IMR-90 (cell line): ENCODE measurements around the gene TFDP2. TPM values are rescaled to one million over a fixed set of nuclear protein-coding genes. Genes with fewer than 3 reads are reported as not detected.

Experiments
- ATAC-seq: fragments of 200-7000 bp; cut with Tn5 transposase; 2 replicates; pipeline ENCODE4 v1.9.1; 2020; ENCODE audit warnings: low read depth, mild to moderate bottlenecking, moderate library complexity
- BruUV-seq: library from RNA; stranded (reverse); fragments of 400-500 nt; replicated peaks from 2 replicates; lab custom pipeline; 2021; lab: Mats Ljungman, UMichigan
- CTCF ChIA-PET: fragments of 300-600 bp; formaldehyde crosslinking; extraction: SDS; loops from one replicate; lab custom pipeline; 2021; ENCODE audit warnings: antibody characterized with exemption; lab: Yijun Ruan, JAX
- POLR2A ChIA-PET: fragments of 300-600 bp; sonication (Branson Sonifier 250); formaldehyde crosslinking; loops from one replicate; lab custom pipeline; 2022; ENCODE audit warnings: antibody characterized with exemption; ENCODE audit not compliant: unreplicated experiment; lab: Charles Lee
- DNase-seq: peaks from one replicate; pipeline ENCODE4 v3.0.0; 2013
- H2AFZ ChIP-seq: replicated peaks from 2 replicates; pipeline ENCODE3; 2013; ENCODE audit warnings: low read length, mild to moderate bottlenecking; ENCODE audit not compliant: poor library complexity
- H2AK5ac ChIP-seq: 2 replicates; pipeline ENCODE4 v1.6.1; 2013; ENCODE audit warnings: low read depth, low read length, inconsistent platforms
- H2AK9ac ChIP-seq: replicated peaks from 2 replicates; pipeline ENCODE3; 2013; ENCODE audit warnings: mild to moderate bottlenecking, low read depth, low read length, moderate library complexity; ENCODE audit not compliant: poor library complexity
- H2BK120ac ChIP-seq: 2 replicates; pipeline ENCODE4 v1.6.1; 2013; ENCODE audit warnings: low read depth, low read length, inconsistent platforms
- H2BK15ac ChIP-seq: 3 replicates; pipeline ENCODE4 v1.6.1; 2013; ENCODE audit warnings: low read depth, low read length, inconsistent platforms
- H2BK20ac ChIP-seq: 2 replicates; pipeline ENCODE4 v1.6.1; 2013; ENCODE audit warnings: low read depth, mild to moderate bottlenecking, inconsistent platforms, low read length, moderate library complexity
- H2BK5ac ChIP-seq: 2 replicates; pipeline ENCODE4 v1.6.1; 2013; ENCODE audit warnings: mild to moderate bottlenecking, low read depth, low read length, inconsistent platforms; ENCODE audit not compliant: poor library complexity, severe bottlenecking
- H3K14ac ChIP-seq: replicated peaks from 2 replicates; pipeline ENCODE4 v1.6.1; 2013; ENCODE audit warnings: low read depth, low read length, inconsistent platforms
- H3K18ac ChIP-seq: 2 replicates; pipeline ENCODE4 v1.6.1; 2013; ENCODE audit warnings: low read depth, low read length, control low read depth
- H3K23ac ChIP-seq: 2 replicates; pipeline ENCODE4 v1.6.1; 2013; ENCODE audit warnings: low read depth, low read length, inconsistent platforms
- H3K27ac ChIP-seq: 2 replicates; pipeline ENCODE4 v1.5.1; 2013; ENCODE audit warnings: mild to moderate bottlenecking, control low read depth, low read length; ENCODE audit not compliant: insufficient read depth
- H3K27me3 ChIP-seq: 2 replicates; pipeline ENCODE4 v1.6.1; 2013; ENCODE audit warnings: low read length; ENCODE audit not compliant: control insufficient read depth, insufficient read depth
- H3K36me3 ChIP-seq: 2 replicates; pipeline ENCODE4 v1.6.1; 2013; ENCODE audit warnings: low read length, mixed read lengths; ENCODE audit not compliant: control insufficient read depth, insufficient read depth
- H3K4ac ChIP-seq: 2 replicates; pipeline ENCODE4 v1.6.1; 2013; ENCODE audit warnings: low read depth, low read length, inconsistent platforms
- H3K4me1 ChIP-seq: 2 replicates; pipeline ENCODE4 v1.6.1; 2013; ENCODE audit warnings: low read length, mixed read lengths; ENCODE audit not compliant: control insufficient read depth, insufficient read depth
- H3K4me2 ChIP-seq: 2 replicates; pipeline ENCODE4 v1.6.1; 2013; ENCODE audit warnings: low read depth, mild to moderate bottlenecking, control low read depth, low read length, moderate library complexity
- H3K4me3 ChIP-seq: 2 replicates; pipeline ENCODE4 v1.5.1; 2013; ENCODE audit warnings: low read depth, mild to moderate bottlenecking, control low read depth, low read length, moderate library complexity; ENCODE audit not compliant: insufficient read depth
- H3K56ac ChIP-seq: 2 replicates; pipeline ENCODE4 v1.6.1; 2013; ENCODE audit warnings: low read length, inconsistent platforms; ENCODE audit not compliant: insufficient read depth; ENCODE audit errors: extremely low read depth
- H3K79me1 ChIP-seq, 2 experiments: 2 replicates each; pipeline ENCODE4 v1.6.1; 2013; ENCODE audit warnings: low read length in 2 of 2, inconsistent platforms in 1 of 2, low read depth in 1 of 2
- H3K9ac ChIP-seq: 2 replicates; pipeline ENCODE4 v1.6.1; 2013; ENCODE audit warnings: low read depth, low read length, control low read depth
- H3K9me1 ChIP-seq: 2 replicates; pipeline ENCODE4 v1.6.1; 2013; ENCODE audit warnings: low read length, inconsistent platforms; ENCODE audit not compliant: insufficient read depth
- H3K9me3 ChIP-seq: 2 replicates; pipeline ENCODE4 v1.6.1; 2013; ENCODE audit warnings: low read length; ENCODE audit not compliant: control insufficient read depth, insufficient read depth
- H4K20me1 ChIP-seq: 2 replicates; pipeline ENCODE4 v1.6.1; 2013; ENCODE audit warnings: low read length, inconsistent platforms; ENCODE audit not compliant: insufficient read depth
- H4K5ac ChIP-seq: 2 replicates; pipeline ENCODE4 v1.6.1; 2013; ENCODE audit warnings: mild to moderate bottlenecking, low read depth, low read length, control low read depth
- H4K8ac ChIP-seq, 2 experiments: 2 replicates each; pipeline ENCODE4 v1.6.1; 2013; ENCODE audit warnings: low read depth in 2 of 2, low read length in 2 of 2, control low read depth in 1 of 2, inconsistent platforms in 1 of 2
- H4K91ac ChIP-seq: 2 replicates; pipeline ENCODE4 v1.6.1; 2013; ENCODE audit warnings: low read depth, low read length, inconsistent platforms; ENCODE audit not compliant: insufficient read depth
- BHLHE40 ChIP-seq: fragments of 150-350 bp; IDR thresholded peaks from 2 replicates; pipeline ENCODE4 v1.6.1; 2016; ENCODE audit warnings: mild to moderate bottlenecking, low read depth, low read length
- CEBPB ChIP-seq: IDR thresholded peaks from 2 replicates; pipeline ENCODE4 v1.6.1; 2012; ENCODE audit warnings: low read depth, low read length, improper control_type of control experiment
- CHD1 ChIP-seq: IDR thresholded peaks from 2 replicates; pipeline ENCODE4 v1.6.1; 2012; ENCODE audit warnings: low read depth, low read length, improper control_type of control experiment
- FOS ChIP-seq: fragments of 150-350 bp; IDR thresholded peaks from 2 replicates; pipeline ENCODE4 v1.6.1; 2016; ENCODE audit warnings: low read depth, low read length
- NFE2L2 ChIP-seq: fragments of 150-350 bp; IDR thresholded peaks from 2 replicates; pipeline ENCODE4 v1.6.1; 2016; ENCODE audit warnings: low read depth, mild to moderate bottlenecking, low read length
- POLR2A ChIP-seq: IDR thresholded peaks from 2 replicates; pipeline ENCODE4 v1.6.1; 2012; ENCODE audit warnings: mild to moderate bottlenecking, low read depth, low read length
- RCOR1 ChIP-seq: IDR thresholded peaks from 2 replicates; pipeline ENCODE4 v1.6.1; 2012; ENCODE audit warnings: mild to moderate bottlenecking, low read length, improper control_type of control experiment; ENCODE audit not compliant: insufficient replicate concordance
- RFX5 ChIP-seq: IDR thresholded peaks from 2 replicates; pipeline ENCODE4 v1.8.0; 2012; ENCODE audit warnings: low read depth, mild to moderate bottlenecking, low read length, moderate library complexity
- SMC3 ChIP-seq: fragments of 150-350 bp; IDR thresholded peaks from 2 replicates; pipeline ENCODE4 v1.6.1; 2016; ENCODE audit warnings: low read depth, mild to moderate bottlenecking, antibody characterized with exemption, low read length, moderate library complexity
- WGBS, 2 experiments: methylation state at CpG; one replicate each; pipeline versions ENCODE4 v1.1.5 to v1.1.7; 2013; ENCODE audit warnings: missing lambda C conversion rate in 2 of 2; ENCODE audit not compliant: insufficient read length in 1 of 2; ENCODE audit errors: extremely low coverage in 2 of 2; 5-methylcytosine and 5-hydroxymethylcytosine counted together
- dilution Hi-C: fragments of 300-500 bp; cut with HindIII; formaldehyde crosslinking; loops from one replicate; pipeline ENCODE4 v1.14.3; 2018; ENCODE audit warnings: low sequenced_read_pairs; ENCODE audit not compliant: unreplicated experiment
- in situ Hi-C: fragments of 300-500 bp; cut with MboI; formaldehyde crosslinking; loops from 3 replicates; pipeline ENCODE4 v1.14.3; 2019; ENCODE audit warnings: low sequenced_read_pairs, inconsistent platforms, mixed read lengths
- intact Hi-C: fragments of 100-400 bp; cut with micrococcal nuclease; formaldehyde crosslinking; loops from 2 replicates; pipeline ENCODE4 v1.10.0; 2022
- polyA plus RNA-seq, 3 experiments: library from polyadenylated mRNA; depleted of rRNA; stranded (reverse); fragments of >200 nt; gene quantifications; 2 replicates each; pipeline ENCODE4 v1.2.3, GENCODE V29; 2012; ENCODE audit warnings: low replicate concordance in 1 of 3
- total RNA-seq: library from RNA; depleted of rRNA; stranded (reverse); fragments of >200 nt; gene quantifications from 2 replicates; pipeline ENCODE4 v1.2.3, GENCODE V29; 2012
- TF ChIP-seq, protein P1 (sequence below): fragments of 150-350 bp; IDR thresholded peaks from 2 replicates; pipeline ENCODE4 v1.6.1; 2017; ENCODE audit warnings: mild to moderate bottlenecking, antibody characterized with exemption, low read length, low read depth
- TF ChIP-seq, protein P2 (sequence below): conservative IDR thresholded peaks from 2 replicates; pipeline ENCODE4 v1.5.1; 2012; ENCODE audit warnings: mild to moderate bottlenecking, low read depth, low read length, improper control_type of control experiment

Gene TFDP2
- total and polyA plus RNA-seq, 2 of the 4 experiments (the other 2 are of a cell fraction): 10.7 to 23.7 TPM

DNA sequence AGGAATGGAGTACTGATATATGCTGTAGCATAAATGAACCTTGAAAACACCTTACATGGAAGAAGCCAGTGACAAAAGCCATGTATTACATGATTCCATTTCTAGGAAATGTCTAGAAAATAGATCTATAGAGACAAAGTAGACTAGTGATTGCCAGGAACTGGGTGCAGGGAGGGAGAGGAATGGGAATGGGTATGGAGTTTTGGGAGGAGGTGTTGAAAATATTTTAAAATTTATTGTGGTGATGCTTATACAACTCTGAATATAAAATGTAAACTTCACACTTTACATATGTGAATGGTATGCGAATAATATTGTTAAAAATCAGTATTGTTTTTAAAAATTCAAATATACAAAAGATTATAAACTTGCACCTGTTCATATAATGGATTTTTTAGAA is 250.4 kb downstream of the TFDP2 start:
- in situ Hi-C loops (loop anchor here (25.0 kb wide), 1 partner anchor 562 kb away; no protein-coding TSS in a partner anchor), dilution Hi-C loops (no loop called here)
- no peak overlapping the region for H3K18ac ChIP-seq

More for the DNA sequence above, 250.4 kb downstream of the TFDP2 start:
- Histone ChIP-seq H2BK20ac (no peak overlapping the region), H3K27ac (no peak overlapping the region), H3K14ac (no peak overlapping the region), H3K9ac (no peak overlapping the region), H3K4me1 (peaks cover 9% of the 10 kb centered on the region), H4K91ac (no peak overlapping the region), H3K56ac (no peak overlapping the region), H2AK9ac (no peak overlapping the region), H3K4ac (no peak overlapping the region), H2BK120ac (no peak overlapping the region), H2AK5ac (no peak overlapping the region), H3K79me1 (peaks cover 30 to 66% of the 10 kb centered on the region in 2 experiments), H4K5ac (no peak overlapping the region), H3K4me2 (no peak overlapping the region), H3K4me3 (no peak overlapping the region), H3K23ac (no peak overlapping the region), H2AFZ (no peak overlapping the region), H2BK5ac (no peak overlapping the region), H4K8ac (no peak overlapping the region), H4K20me1 (peaks cover 12% of the 10 kb centered on the region), H3K9me1 (peaks cover 11% of the 10 kb centered on the region), H3K9me3 (no peaks in the 10 kb centered on the region), H3K36me3 (0 out of 2 replicates have a peak, but pooled peaks cover 1% of the 10 kb centered on the region), H3K27me3 (no peaks in the 10 kb centered on the region), H2BK15ac (no peak overlapping the region)
- CTCF ChIA-PET: no interaction called here
- DNase-seq (no peak), ATAC-seq (no peak)
- intact Hi-C loops: no loop called here
- POLR2A ChIA-PET: no interaction called here
- BruUV-seq: no TSS peak
- no CpG with 5 or more reads among the region's 1 CpG for WGBS, 2 experiments
- TF ChIP-seq BHLHE40: no peak
- TF ChIP-seq RFX5: no peak
- TF ChIP-seq NFE2L2: no peak
- no peak for TF ChIP-seq RCOR1
- TF ChIP-seq SMC3: no peak
- no peak for TF ChIP-seq CHD1
- TF ChIP-seq, protein P1, sequence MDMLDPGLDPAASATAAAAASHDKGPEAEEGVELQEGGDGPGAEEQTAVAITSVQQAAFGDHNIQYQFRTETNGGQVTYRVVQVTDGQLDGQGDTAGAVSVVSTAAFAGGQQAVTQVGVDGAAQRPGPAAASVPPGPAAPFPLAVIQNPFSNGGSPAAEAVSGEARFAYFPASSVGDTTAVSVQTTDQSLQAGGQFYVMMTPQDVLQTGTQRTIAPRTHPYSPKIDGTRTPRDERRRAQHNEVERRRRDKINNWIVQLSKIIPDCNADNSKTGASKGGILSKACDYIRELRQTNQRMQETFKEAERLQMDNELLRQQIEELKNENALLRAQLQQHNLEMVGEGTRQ: no peak
- no peak for TF ChIP-seq POLR2A
- TF ChIP-seq CEBPB: no peak
- TF ChIP-seq FOS: no peak
- TF ChIP-seq, protein P2, sequence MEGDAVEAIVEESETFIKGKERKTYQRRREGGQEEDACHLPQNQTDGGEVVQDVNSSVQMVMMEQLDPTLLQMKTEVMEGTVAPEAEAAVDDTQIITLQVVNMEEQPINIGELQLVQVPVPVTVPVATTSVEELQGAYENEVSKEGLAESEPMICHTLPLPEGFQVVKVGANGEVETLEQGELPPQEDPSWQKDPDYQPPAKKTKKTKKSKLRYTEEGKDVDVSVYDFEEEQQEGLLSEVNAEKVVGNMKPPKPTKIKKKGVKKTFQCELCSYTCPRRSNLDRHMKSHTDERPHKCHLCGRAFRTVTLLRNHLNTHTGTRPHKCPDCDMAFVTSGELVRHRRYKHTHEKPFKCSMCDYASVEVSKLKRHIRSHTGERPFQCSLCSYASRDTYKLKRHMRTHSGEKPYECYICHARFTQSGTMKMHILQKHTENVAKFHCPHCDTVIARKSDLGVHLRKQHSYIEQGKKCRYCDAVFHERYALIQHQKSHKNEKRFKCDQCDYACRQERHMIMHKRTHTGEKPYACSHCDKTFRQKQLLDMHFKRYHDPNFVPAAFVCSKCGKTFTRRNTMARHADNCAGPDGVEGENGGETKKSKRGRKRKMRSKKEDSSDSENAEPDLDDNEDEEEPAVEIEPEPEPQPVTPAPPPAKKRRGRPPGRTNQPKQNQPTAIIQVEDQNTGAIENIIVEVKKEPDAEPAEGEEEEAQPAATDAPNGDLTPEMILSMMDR: no peak
